ENCODE data around the gene ABCA3.

DNA sequence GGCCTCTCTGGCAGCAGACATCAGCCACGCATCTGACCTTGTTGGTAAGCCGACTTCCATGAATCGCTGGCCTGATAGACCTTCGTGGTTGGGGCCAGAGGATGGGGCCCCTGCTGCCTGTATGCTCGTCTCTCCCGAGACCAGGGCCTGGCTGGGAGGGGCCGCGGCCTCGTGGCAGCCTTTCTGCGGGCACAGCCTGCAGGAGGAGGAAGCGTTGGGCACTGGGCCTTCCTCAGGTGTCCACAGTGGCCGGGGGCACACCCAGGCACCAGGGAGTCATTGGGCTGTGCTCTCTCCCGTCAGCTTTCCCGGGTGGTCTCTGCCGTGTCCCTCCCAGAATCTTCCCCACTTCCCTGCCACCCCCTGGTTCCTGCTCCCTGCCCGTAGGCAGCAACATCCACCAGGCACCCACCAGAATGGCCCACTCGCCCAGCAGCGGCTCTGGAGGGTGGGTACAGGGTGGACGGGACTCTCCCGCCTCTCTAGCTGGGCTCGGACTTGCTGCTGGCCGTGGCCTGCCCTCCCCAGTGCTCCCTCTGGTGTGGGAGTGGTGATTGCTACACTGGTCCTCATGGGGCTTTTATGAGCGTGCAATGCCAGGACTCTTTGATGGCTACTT is 110.8 kb downstream of the ABCA3 start:
- TF ChIP-seq, protein P1, sequence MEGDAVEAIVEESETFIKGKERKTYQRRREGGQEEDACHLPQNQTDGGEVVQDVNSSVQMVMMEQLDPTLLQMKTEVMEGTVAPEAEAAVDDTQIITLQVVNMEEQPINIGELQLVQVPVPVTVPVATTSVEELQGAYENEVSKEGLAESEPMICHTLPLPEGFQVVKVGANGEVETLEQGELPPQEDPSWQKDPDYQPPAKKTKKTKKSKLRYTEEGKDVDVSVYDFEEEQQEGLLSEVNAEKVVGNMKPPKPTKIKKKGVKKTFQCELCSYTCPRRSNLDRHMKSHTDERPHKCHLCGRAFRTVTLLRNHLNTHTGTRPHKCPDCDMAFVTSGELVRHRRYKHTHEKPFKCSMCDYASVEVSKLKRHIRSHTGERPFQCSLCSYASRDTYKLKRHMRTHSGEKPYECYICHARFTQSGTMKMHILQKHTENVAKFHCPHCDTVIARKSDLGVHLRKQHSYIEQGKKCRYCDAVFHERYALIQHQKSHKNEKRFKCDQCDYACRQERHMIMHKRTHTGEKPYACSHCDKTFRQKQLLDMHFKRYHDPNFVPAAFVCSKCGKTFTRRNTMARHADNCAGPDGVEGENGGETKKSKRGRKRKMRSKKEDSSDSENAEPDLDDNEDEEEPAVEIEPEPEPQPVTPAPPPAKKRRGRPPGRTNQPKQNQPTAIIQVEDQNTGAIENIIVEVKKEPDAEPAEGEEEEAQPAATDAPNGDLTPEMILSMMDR (IDR thresholded peaks at IDR 0.05; ENCODE audit: poor library complexity, severe bottlenecking): no peak
- TF ChIP-seq, protein P2, sequence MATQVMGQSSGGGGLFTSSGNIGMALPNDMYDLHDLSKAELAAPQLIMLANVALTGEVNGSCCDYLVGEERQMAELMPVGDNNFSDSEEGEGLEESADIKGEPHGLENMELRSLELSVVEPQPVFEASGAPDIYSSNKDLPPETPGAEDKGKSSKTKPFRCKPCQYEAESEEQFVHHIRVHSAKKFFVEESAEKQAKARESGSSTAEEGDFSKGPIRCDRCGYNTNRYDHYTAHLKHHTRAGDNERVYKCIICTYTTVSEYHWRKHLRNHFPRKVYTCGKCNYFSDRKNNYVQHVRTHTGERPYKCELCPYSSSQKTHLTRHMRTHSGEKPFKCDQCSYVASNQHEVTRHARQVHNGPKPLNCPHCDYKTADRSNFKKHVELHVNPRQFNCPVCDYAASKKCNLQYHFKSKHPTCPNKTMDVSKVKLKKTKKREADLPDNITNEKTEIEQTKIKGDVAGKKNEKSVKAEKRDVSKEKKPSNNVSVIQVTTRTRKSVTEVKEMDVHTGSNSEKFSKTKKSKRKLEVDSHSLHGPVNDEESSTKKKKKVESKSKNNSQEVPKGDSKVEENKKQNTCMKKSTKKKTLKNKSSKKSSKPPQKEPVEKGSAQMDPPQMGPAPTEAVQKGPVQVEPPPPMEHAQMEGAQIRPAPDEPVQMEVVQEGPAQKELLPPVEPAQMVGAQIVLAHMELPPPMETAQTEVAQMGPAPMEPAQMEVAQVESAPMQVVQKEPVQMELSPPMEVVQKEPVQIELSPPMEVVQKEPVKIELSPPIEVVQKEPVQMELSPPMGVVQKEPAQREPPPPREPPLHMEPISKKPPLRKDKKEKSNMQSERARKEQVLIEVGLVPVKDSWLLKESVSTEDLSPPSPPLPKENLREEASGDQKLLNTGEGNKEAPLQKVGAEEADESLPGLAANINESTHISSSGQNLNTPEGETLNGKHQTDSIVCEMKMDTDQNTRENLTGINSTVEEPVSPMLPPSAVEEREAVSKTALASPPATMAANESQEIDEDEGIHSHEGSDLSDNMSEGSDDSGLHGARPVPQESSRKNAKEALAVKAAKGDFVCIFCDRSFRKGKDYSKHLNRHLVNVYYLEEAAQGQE (IDR thresholded peaks at IDR 0.05; ENCODE audit: borderline replicate concordance): no peak
- TF ChIP-seq EZH2 (IDR thresholded peaks at IDR 0.05; ENCODE audit: borderline replicate concordance, insufficient read depth, low read length, poor library complexity, severe bottlenecking) (no peak), EP300 (conservative IDR thresholded peaks at IDR 0.05; ENCODE audit: poor library complexity, severe bottlenecking) (no peak), SMC3 (conservative IDR thresholded peaks at IDR 0.05; ENCODE audit: poor library complexity) (no peak), POLR2AphosphoS5 (IDR thresholded peaks at IDR 0.05) (no peak), TAF1 (IDR thresholded peaks at IDR 0.05; ENCODE audit: low read depth) (no peak), RAD21 (conservative IDR thresholded peaks at IDR 0.05) (no peak), MXI1 (conservative IDR thresholded peaks at IDR 0.05; ENCODE audit: poor library complexity, severe bottlenecking) (no peak)
